HG02885 (cell line): ENCODE results near the gene ICE2.
"Not testable (repeated sequence)": the region's sequence is repeated elsewhere in the genome, so short reads cannot be mapped to it uniquely, and the experiment has no call there.

ENCODE experiments used
- ATAC-seq: cut with Tn5 transposase; IDR thresholded peaks from one replicate; pipeline ENCODE4 v1.9.1; 2021; ENCODE audit warnings: mild to moderate bottlenecking; ENCODE audit not compliant: unreplicated experiment, poor library complexity

Gene ICE2

DNA sequence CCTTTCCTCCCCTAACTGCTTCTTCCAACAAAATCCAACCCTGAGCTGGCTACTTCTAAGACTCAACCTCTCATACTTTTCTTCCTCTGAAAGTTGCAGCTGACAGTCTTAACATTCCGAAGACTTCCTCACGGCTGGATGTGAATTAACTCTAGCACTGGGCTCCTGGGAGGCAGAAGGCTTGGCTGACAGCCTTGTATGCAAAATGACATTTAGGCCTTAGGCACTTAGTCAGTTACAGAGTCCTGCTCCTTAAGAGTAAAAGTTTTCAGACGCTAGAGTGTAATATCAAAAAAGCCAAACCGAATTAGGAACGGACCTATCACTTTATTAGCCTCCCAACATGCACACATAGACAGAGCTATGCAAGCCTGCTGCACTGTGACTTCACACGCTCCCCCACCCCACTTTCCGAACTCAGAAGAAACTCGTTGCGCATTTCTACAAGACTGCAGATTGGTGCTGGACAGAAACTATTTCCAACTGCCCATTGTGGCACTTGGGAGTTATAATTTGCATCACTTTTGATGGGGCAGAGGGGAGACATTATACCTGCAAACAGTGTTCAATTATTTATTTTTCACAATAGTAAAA, 65.6 kb downstream of the ICE2 start:
- ATAC-seq = no peak

GRCh38 chr15:60412807-60413206, 66.1 kb downstream of the ICE2 start:
- not testable (repeated sequence) for ATAC-seq

GRCh38 chr15:60411774-60412425, 67.0 kb downstream of the ICE2 start:
- ATAC-seq = no peak

DNA sequence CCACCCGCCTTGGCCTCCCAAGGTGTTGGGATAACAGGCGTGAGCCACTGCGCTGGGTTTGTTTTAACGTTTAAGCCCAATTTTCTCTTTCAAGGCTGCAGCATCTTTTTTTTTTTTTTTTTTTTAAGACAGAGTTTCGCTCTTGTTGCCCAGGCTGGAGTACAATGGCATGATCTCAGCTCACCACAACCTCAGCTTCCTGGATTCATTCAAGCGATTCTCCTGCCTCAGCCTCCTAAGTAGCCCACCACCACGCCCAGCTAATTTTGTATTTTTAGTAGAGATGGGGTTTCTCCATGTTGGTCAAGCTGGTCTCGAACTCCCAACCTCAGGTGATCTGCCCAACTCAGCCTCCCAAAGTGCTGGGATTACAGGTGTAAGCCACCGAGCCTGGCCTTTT, 68.6 kb downstream of the ICE2 start:
- not testable (repeated sequence) for ATAC-seq

DNA sequence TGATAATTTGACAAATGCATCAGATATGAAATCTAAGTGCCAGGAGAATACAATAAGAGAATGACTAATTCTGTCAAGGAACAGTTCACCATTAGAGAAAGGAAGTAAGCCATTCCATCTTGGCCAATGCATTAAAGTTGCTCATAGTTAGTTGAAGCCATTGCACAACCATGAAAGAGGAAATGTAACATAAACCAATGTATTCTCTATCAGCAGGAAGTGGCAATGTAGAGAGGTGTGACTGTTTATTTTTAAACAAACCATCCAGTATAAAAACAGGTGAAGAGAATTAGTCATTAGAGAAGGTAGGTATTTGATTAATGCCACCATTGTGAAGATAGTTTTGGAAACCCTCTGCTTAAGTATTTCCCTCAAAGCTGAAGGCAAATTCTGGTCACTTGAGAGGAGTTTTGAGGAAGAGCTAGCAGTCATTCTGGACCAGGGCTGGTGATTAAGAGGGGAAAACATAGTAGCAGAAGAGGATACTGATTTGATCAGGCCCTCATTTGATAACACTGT, 70.4 kb downstream of the ICE2 start:
- peak; percentile 50 for ATAC-seq

- no peak for ATAC-seq
These were observed 71.5 kb downstream of the ICE2 start for GRCh38 chr15:60407415-60407805.

- ATAC-seq = no peak
These were observed 72.2 kb downstream of the ICE2 start for GRCh38 chr15:60406513-60407414.

GRCh38 chr15:60405399-60405798, 73.5 kb downstream of the ICE2 start:
- ATAC-seq = no peak

DNA sequence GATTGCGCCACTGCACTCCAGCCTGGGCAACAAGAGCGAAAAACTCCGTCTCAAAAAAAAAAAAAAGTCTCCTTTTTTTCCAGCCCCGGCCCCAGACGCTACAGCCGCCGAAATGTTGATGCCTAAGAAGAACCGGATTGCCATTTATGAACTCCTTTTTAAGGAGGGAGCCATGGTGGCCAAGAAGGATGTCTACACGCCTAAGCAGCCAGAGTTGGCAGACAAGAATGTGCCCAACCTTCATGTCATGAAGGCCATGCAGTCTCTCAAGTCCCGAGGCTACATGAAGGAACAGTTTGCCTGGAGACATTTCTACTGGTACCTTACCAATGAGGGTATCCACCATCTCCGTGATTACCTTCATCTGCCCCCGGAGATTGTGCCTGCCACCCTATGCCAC, 74.6 kb downstream of the ICE2 start:
- ATAC-seq = not testable (repeated sequence)

GRCh38 chr15:60400944-60401343, 78.0 kb downstream of the ICE2 start:
- ATAC-seq = no peak

DNA sequence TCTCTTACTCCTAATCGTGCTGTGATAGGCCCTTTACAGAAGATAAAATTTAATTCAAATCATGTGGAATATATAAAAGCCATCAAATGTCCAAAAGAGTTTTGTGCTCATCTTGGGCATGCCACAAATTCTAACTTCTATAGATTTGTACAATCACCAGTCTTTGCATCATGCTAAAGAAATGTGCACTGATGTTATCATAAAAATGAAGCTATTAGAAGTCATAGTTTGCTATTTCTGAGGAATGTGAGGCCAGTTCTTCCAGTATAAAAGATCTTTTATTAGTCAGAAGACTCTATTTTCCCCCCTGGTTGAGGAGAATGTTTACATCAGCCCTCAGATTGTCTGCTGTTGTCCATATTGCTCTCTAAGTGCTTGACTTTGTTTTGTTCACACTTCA, 79.0 kb downstream of the ICE2 start:
- ATAC-seq = no peak

GRCh38 chr15:60399246-60399915, 79.6 kb downstream of the ICE2 start:
- no peak for ATAC-seq

- peak; percentile 75 for ATAC-seq
These were observed 81.0 kb downstream of the ICE2 start, which contains the start of gene ANXA2 for GRCh38 chr15:60397772-60398445. TSS of gene ANXA2 (minus strand) at chr15:60397986. CDS start at chr15:60386075, 11,911 bp downstream.

GRCh38 chr15:60396958-60397771, 81.8 kb downstream of the ICE2 start:
- peak; percentile 76 for ATAC-seq

GRCh38 chr15:60396560-60396957, 82.4 kb downstream of the ICE2 start:
- no peak for ATAC-seq

- ATAC-seq = no peak
These were observed 82.8 kb downstream of the ICE2 start for GRCh38 chr15:60396100-60396499.

- ATAC-seq = no peak
These were observed 83.5 kb downstream of the ICE2 start for GRCh38 chr15:60395276-60396011.

DNA sequence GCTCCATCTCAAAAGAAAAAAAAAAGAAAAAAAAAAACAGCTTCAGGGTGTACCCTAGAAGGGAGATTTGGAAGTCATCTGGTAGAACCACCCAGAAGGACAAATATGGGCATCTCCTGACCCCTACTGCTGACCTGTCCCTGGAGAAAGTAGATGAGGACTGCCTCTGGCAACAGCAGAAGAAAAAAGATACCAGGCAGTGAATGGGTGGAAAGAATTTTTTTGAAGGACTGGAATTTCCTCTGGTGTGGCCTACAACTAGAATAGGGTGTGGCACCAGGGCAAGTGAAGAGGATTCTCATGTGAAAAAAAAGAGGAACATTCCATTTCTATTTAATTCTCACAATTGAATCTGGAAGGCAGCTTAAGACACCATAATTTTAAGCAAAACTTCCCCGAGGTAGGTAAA, 84.2 kb downstream of the ICE2 start:
- ATAC-seq = no peak
